ENCODE measurements around the gene ILF2.

Gene ILF2

DNA sequence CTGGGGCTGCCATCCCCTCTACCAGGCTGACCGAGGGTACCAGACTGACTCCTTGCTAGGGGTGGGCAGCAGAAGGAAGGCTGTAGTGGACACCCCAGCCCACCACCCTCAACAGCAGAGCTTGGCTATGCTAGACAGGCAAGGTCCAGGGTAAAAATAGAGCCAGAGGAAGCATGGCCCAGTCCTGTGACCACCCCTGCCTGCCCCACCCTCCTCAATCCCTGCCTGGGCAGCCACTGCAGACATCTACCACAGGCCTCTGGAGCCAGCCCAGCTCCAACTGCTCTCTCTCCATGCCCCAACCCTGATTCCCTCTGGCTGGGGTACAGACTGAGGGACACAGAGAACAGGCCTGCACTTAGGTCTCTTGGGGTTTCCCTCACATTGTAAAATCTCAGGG is 40.8 kb downstream of the ILF2 start:
- DNase-seq (ENCODE audit: insufficient read length, low spot score), result no peak
- FAIRE-seq, result no peak

DNA sequence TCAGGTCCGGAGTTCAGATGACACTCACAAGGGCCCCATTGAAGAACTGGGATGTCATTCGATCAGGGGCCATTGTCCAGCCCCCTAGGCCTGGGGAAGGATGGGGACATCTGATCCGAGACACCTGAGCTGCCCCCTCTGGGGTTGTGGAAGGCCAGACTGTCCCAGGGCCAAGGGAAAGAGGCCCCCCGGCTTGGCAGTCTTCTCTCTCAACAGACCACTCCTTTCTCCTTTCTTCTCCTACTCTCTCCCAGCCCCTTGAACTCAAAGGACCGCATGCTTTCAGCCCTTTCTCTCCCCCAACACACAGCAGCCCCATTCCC is 41.5 kb downstream of the ILF2 start:
- FAIRE-seq, result no peak

DNA sequence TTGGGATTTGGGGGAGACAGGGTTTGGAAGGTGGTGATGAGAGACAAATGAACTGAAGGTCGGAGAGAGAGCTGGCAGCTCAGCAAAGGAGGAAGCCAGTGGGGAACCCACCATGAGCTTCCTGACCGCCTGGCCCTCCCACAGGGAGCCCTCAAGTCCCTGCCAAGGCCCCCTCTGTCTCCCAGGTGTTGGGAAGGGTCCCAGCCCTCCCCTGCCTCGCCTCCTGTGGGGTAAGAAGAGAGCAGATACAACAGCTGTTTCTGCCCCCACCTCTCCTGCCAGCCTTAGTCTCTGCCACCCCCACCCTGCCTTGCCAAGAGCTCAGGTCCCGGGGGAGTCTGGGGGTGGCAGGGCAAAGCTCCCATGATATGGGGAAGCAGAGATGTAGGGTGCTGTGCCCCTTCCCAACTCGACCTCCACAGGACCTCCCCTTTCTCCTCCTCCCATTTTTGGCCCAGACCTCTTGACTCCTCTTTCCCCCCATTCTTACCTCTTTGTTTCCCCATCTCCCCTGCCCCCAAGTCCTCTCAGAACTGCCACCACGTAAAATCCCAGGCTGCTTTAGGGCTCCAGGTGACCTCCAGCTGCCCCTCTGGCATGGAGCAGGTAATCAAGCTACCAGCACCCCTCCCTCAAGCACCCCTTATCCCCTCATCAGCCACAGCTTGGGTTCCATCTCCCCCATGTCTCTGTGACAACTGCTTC is 42.0 kb downstream of the ILF2 start:
- DNase-seq (ENCODE audit: insufficient read length, low spot score) (no peak), FAIRE-seq (no peak)

More for the DNA sequence above, 41.5 kb downstream of the ILF2 start:
- DNase-seq (ENCODE audit: insufficient read length, low spot score), result no peak

DNA sequence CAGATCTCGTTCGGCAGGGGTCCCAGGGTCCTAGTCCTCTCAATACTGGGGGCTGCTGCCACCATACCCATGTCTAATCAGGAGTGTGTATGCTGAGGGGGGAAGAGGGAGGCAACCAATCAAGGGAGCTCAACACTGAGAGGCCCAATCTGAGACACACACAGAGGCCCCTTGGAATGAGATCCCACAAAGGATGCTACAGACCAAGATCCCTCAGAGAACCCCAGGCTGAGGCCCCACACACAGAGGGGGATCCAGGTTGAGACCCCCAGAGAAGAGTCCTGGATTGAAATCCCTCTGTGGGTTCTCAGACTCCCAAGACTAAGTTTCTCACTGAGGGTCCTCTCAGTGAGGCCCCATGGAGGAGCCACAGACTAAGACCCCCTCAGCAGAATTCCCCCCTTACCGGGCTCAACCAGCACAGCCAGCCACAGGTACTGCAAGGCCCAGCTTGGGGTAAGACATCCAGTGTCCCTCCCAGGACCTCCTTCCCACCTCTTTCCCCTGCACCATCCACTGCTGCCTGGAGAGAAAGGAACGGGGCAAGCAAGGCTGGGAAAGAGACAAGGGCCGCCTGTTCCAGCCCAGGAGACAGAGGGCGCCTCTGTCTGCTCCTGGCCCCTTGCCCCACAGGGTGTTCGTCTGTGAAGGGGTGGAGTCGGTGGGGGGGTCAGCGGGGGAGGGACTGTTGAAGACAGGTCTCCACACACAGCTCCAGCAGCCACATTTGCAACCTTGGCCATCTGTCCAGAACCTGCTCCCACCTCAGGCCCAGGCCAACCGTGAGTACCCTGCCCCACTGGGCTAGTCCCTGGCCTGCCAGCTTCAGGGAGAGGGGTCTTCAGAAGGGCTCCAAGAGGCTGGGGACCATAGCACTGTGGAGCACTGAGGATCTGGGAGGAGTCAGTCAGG is 42.8 kb downstream of the ILF2 start, which contains the start of gene S100A1:
TSS of gene S100A1 (plus strand) at position 720 of the 912 bp plus-strand sequence. CDS start 2,088 bp downstream, outside the sequence.
- FAIRE-seq (no peak), DNase-seq (ENCODE audit: insufficient read length, low spot score) (no peak)

DNA sequence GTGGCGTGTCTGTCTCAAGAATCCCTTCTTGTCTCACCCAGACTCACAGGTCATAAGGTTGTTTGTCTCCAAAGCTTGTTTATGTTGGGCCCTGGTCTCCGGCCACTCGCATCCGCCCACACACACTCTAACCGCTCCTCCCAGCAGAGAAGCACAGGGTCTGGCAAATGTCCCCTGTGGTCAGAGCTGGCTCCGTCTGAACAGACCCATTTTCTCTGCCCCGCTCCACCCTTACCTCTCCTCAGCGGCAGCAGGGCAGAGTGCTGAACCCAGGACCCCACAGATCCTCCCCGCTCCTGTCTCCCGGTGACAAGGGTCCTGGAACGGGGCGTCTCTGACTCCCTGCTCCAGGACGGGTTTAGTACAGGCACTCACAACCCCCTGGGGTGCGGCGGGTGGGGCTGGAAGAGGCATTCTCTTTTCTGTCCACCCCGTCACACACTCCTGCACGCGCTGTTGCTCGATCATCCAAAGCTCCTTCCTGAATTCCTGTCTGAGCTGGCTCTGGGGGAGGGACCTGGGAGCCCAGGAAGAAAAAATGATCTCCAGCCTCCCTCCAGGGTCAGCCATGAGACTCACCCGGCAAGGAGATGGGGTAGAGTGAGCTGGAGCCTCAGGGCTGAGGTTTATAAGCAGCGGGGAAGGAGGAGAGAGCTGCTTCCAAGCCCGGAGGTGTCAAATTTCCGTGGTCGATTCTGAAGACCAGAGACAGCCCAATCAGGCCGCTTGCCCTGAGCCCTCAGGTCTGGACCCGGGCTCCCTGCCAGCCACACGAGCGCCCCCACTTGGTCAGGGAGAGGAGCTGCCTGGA is 43.7 kb downstream of the ILF2 start, which contains the start of gene S100A13:
TSS of gene S100A13 (minus strand) at position 602 of the 811 bp plus-strand sequence. CDS start 1,033 bp downstream, outside the sequence.
- FAIRE-seq, result no peak

DNA sequence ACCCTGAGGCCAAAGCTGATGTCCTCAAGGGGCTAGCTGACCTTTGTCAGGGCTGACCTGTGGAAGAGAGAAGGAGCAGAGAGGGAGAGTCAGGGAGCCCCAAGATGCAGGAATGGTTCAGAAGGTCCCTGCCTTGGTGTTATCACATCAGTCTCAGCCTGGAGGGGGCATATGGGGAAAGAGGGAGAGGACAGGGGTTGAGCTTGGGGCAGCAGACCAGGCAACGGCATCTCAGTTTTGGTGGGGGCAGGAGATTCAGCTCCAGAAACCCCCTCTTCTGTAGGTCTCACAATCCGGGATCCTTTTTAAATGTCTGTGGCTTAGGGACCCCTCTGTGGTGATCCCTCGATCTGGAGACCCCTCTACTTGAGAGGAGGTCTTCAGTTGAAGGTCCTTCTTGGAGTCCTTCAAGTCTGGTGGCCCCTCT is 44.3 kb downstream of the ILF2 start:
- no peak for FAIRE-seq
- no peak for DNase-seq (ENCODE audit: insufficient read length, low spot score)

More for the DNA sequence above, 43.7 kb downstream of the ILF2 start, which contains the start of gene S100A13:
- DNase-seq (ENCODE audit: insufficient read length, low spot score), result peak; percentile 93

DNA sequence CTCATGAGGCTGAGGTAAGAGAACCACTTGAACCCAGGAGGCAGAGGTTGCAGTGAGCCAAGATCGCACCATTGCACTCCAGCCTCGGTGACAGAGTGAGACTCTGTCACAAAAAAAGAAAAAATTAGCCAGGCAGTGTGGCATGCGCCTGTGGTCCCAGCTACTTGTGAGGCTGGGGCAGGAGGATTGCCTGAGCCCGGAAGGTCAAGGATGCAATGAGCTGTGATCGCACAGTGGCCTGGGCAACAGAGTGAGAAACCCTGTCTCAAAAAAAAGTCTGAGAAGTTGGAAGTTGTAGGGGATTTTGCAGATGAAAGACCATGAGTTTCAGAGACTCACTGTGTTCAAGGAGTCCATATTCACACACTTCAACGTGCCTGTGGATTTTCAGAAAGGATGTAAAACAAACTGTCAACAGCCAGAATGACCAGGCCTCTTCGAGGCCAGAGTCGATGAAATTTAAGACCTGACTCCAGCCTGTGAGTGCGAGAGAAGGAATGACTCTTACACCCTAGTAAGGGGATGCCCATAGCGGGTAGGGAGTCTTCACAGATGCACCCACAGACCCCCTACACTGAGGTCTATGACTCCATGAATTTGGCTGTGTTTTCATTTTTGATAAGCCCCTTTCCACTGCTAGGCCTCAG is 45.7 kb downstream of the ILF2 start:
- FAIRE-seq, result no peak

DNA sequence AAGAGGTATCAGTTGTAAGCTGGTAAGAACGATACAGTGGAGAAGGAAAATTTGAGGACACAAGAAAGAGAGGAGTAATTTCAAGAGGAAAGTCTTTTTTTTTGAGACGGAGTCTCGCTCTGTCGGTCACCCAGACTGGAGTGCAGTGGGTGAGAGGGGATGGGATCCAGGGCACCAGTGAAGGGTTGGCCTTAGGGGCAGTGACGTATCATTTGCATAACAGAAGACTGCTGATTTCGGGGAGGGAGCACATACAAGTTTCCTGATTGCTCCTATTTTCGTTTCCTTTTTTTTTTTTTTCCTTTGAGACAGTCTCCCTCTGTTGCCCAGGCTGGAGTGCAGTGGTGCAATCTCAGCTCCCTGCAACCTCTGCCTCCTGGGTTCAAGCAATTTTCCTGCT is 47.7 kb downstream of the ILF2 start:
- FAIRE-seq, result no peak
- no peak for DNase-seq (ENCODE audit: insufficient read length, low spot score)

More for the DNA sequence above, 45.7 kb downstream of the ILF2 start:
- DNase-seq (ENCODE audit: insufficient read length, low spot score), result no peak

DNA sequence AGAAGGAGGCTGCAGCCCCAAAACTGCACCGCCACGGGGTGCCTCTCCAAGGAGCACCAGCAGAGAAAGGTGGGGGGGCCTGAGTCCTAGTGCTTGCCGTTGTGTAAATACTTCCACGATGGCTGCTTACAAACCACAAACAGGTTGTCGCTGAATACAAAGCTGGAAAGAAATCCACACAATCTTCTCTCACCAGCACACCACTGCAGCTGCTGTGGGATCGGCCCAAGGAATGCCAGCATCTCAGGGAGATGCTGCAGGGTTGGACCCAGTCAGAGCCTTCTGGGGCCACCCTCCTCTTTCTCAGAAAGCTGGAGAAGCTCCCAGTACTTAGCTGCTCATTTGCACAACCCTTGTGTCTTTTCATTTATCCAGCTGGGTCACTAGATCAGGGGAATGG is 51.6 kb downstream of the ILF2 start:
- FAIRE-seq (no peak), DNase-seq (ENCODE audit: insufficient read length, low spot score) (no peak)

DNA sequence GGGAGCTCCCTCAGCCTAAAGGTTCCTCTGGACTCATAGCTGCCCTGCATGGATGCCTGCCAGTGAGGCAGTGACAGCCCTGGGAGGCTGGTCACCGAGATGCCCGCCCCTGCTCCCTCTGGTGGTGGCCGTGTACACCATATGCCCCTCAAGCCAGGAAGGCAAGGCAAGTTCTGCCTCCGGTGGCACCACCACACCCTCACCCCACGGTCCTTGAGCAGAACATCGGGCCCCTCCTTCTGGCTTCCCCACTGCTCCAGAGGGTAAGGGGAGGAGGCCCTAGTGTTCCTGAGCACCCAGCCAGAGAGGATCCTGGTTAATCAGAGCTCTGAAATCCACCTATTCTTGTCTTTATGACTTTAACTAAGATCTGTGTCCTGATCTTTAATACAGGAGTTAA is 53.1 kb downstream of the ILF2 start:
- DNase-seq (ENCODE audit: insufficient read length, low spot score) (no peak), FAIRE-seq (no peak)

DNA sequence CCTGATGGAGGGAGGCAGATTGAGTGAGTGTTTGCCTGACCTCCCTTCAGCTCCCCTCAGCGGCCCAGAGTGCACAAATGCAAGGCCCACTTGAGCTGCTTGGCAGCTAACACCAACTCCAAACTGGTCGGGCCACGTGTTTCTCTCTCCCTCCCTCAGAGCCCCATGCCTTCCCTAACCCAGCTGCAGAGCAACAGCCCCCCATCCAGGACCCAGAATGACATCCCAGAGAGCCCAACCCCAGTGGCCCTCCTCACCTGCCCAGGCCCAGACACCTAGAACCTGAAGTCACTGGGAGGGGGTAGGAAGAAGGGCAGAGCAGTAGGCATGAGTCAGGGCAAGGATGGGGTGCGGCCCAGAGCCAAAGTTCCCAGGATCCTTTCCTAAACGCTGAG is 53.9 kb downstream of the ILF2 start:
- no peak for DNase-seq (ENCODE audit: insufficient read length, low spot score)
- no peak for FAIRE-seq

DNA sequence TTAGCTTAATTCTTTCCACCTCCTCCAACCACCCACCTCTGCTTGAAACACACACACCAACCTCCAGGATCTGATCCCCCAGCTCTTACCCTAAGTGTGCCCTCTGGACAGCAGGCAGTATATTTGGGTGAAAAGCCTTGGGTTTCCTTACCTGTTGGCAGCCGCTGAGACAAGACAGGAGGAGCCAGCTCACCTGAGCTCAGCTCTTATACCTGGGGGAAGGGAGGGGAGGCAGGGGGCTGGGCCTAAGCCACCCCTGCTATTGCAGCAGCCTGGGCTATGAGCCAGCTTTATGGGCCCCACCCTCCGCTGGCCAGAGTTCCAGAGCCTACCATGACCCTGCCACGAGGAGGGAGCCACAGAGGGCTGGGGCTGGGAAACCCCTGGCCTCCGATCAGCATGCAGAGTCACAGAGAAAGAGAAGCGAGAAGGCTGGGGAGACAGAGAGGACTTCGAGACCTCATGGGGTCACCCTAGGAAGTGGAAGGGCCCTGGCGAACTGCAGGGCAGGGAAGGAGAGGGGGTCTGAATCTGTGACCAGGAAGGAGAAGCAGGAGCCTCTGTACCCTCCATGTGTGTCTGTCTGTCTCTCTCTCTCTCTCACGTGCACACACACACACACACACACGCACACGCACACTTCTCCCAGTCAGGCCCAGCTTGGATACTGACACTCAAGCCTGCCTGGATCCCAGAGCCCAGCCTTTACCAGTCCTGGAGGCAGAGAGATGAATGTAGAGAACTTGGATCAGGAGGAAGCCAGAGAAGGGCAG is 54.5 kb downstream of the ILF2 start, which contains the start of gene S100A14:
TSS of gene S100A14 (minus strand) at position 182 of the 773 bp plus-strand sequence. CDS start 467 bp downstream, outside the sequence.
- FAIRE-seq, result no peak
- DNase-seq (ENCODE audit: insufficient read length, low spot score), result no peak

DNA sequence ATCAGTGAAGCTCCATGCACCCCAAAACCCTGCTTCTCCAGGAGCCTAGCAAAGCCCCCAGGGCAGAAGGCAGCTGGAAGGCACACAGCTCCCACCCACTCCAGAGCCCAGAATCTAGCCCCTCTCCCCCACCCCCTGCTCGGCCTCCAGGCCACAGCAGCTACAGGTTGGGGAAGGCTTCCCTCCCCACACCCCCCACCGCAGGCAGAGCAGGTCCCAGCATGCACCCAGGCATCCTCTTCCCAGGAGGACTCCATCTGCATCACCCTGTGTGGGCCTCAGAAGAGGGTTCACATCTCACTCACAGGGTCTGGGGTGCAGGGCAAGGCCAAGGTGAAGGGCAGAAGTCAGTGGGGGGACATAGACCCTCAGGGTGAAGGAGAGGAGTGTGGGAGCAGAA is 55.4 kb downstream of the ILF2 start:
- FAIRE-seq (no peak), DNase-seq (ENCODE audit: insufficient read length, low spot score) (no peak)

DNA sequence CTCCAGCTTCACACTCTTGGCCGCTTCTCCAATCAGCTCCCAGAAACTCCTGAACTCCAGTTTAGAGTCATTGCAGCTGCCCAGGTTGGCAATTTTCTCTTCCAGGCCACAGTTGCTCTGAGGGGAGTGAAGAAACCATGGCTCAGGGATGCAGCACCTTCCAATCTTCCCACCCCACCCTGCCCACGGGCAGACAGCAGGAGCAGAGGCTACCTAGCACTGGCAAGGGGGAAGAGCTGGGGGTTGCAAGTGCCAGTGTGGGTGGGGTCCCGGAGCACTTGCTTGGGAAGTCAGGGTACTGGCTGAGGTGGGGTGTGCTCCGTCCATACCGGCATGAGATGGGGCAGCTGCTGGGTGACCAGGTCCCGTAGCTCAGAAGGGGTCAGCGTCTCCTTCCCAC is 55.9 kb downstream of the ILF2 start:
- DNase-seq (ENCODE audit: insufficient read length, low spot score), result no peak
- FAIRE-seq, result no peak

DNA sequence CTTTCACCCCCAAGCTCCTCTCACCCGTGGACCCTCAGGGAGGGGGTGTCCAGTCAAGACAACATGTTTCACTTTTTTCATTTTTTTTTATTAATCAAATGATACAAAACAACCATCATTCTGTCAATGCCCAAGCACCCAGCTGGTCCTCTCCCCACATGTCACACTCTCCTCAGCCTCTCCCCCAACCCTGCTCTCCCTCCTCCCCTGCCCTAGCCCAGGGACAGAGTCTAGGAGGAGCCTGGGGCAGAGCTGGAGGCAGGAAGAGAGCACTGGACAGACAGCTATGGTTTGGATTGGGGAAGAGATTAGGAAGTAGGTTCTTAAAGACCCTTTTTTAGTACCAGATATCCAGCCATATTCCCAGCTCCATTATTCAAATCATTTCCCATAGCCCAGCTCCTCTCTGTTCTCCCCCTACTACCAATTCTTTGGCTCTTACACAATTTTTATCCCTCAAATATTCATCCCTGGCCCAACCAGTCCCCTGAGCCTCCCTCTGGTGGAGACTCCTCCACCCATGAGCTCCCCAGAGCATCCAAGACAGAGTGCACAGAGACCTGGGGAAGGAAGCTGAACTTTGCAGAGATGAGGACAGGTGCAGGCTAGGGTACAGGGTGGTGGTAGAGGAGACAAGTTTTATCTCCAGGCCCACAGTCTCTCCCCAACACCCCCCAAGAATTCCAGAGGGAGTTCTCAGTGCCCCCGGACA is 56.4 kb downstream of the ILF2 start:
- DNase-seq (ENCODE audit: insufficient read length, low spot score) (no peak), FAIRE-seq (no peak)

DNA sequence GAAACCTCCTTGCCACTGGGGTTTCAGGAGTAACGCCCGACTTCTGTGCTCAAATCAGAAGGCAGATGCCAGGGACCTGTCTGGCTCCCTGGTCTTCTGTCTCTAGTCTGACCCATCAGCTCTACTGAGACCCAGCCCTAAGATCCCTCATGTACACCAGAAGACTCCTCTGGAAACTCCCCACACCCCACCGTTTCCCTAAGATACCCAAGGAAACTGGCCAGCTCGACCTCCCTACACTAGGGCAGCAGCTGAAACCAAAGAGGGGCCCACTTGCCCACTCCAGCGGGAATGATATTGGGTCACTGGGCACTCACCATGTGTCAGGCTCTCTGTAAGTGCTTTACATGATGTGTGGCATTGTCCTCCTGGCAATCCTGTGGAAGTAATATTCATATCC is 57.4 kb downstream of the ILF2 start:
- FAIRE-seq, result no peak
- no peak for DNase-seq (ENCODE audit: insufficient read length, low spot score)

DNA sequence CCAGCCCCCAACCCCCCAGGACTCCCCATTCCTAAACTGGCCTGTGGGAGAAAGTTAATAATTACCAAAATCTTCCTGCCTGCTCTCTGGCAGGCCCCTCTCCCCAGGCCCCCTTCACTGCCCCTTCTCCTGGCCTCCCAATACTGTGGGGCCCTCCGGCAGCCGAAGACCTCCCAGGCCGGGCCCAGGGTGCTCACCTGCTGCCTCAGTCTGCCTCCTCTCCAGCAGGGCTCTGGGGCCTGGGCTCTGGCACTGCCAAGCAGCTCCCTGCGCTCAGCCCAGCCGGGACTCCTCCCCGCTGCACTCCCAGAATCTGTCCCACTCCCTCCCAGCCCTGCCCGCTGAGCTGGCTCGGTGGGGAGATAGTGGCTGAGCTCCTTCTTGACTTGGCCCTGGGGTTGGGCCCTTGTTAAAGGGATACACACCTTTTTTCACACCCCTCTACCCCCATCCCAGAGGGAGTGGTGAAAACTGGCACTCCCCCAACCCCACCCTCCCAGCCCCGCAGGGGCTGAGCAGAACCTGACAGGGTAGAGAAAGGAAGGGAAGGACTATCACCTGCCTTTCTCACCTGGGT is 58.0 kb downstream of the ILF2 start, which contains the start of gene S100A16:
TSS of gene S100A16 (minus strand) at position 383 of the 577 bp plus-strand sequence. CDS start 4,986 bp downstream, outside the sequence.
- peak; percentile 67 for DNase-seq (ENCODE audit: insufficient read length, low spot score)
- no peak for FAIRE-seq

DNA sequence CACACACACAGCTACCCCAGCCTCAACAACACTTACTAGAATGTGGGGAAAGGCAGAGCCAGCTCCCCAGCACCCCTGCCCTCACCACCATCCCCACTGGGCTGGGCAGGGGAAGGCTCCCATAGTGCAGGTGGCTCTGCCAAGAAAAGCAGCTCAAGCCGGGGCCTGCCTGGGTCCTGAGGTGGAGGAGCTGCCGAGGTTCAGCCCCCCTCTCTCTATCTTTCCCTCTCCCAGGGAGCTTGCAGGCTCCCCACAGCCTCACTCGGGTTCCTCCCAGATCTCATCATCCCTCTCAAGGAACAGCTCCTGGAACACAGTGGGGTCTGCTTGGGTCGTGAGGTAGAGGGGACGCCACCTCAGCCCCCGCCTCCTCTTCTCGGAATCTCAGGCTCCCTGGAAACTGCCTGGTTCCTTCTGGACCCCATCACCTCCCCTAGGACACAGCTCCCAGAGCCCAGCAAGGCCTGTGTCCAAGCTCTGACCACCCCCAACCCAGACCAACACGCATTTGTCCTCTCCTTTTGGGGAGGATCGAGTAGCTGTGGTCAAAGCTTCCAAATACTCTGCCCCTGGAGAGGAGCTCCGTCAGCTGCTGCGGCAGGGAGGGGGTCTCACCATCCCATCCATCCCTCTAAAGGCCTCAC is 58.6 kb downstream of the ILF2 start:
- FAIRE-seq (no peak), DNase-seq (ENCODE audit: insufficient read length, low spot score) (no peak)

Data from HTR-8/SVneo (cell line).